NCI-H2107 treated with DMSO at 0.1 percent for 48 hours (cell line): ENCODE measurements around the gene CYLC1.

Experiments
- DNase-seq: peaks from one replicate; lab custom pipeline; 2025; ENCODE audit not compliant: unreplicated experiment; lab: John Stamatoyannopoulos, UW

CYLC1 gene

DNA sequence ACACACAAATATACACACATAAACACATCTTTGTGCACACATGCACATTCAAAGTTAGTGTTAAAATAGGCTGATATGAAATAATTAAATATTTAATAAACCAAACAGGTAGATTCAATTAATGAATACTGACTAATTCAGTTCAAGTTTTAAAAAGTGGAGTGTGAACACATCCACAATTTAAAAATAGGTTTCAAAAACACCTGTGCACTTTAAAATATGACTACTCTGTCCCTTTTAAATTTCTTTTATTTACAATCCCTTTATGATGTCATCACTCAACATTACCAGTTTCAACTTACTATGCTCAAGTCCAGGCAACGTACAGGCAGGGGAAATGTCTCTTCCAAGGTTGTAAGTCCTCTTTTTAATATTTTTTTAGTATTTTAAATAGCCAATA is at the start of gene CYLC1:
Gene CYLC1 (plus strand): TSS at position 301 of the 400 bp plus-strand sequence. CDS start 37 bp downstream, at position 338.
- no peak for DNase-seq

- DNase-seq, result no peak
These were observed 41.6 kb upstream of the CYLC1 start for GRCh38 chrX:83819304-83819703.

DNA sequence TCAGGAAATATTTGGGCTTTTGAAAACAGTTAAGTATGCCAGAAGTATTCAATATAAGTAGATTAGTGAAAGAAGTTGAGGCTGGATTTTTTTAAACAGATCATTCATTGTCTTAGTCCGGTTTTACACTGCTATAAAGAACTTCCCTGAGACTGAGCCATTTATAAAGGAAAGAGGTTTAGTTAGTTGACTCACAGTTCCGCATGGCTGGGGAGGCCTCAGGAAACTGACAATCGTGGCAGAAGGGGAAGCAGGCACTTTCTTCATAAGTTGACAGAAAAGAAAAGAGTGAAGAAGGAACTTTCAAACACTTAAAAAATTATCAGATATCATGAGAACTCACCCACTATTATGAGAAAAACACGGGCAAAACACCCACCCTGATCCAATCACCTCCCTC is 31.1 kb upstream of the CYLC1 start:
- no peak for DNase-seq

GRCh38 chrX:83845397-83845796 is 15.5 kb upstream of the CYLC1 start:
- peak; percentile 22 for DNase-seq

GRCh38 chrX:83847339-83847738 is 13.6 kb upstream of the CYLC1 start:
- DNase-seq, result no peak

- no peak for DNase-seq
These were observed 27.6 kb downstream of the CYLC1 start for GRCh38 chrX:83888585-83888984.

DNA sequence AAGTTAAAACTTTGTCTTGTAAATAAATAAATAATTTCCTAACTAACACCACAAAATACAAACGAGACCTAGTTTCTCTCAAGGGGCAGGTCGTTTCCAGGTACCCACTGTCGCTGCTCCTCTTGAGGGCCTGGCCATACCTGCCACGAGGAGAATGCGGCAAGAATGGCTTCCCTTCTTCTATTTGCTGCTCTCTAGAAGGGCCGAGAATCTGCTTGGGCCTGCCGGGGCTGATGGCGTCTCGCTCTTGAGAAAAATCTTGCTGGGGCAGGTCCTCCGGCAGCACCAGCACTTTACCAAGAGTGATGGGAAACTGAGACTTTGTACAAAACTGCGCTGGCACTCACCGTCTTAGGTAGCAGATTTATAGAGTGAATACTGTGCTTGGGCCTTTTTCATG is 31.5 kb downstream of the CYLC1 start:
- DNase-seq, result no peak

- DNase-seq, result no peak
These were observed 46.0 kb downstream of the CYLC1 start for GRCh38 chrX:83906921-83907320.

DNA sequence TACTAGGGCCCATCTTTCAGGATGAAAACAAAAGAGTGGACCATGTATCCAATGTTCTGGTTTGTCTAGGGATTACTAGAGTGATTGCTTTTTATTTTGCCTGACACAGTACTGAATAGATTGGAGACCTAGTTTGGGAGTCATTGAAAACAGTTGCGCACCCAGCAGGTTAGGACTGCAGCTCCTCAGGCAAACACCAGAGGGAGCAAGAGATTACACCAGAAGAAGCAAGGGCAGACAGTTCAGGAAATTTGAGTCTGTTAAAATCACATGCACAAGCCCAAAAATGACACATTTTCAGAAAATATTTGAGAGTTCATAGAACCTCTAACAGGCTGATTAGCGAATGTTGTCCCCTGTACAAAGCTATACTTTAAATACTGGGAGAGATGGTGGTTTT is 55.6 kb downstream of the CYLC1 start:
- DNase-seq, result peak; percentile 15

- DNase-seq, result no peak
These were observed 73.3 kb downstream of the CYLC1 start for GRCh38 chrX:83934220-83934619.
